HG03108 (cell line): ENCODE measurements around the gene DENND6A.
"Not testable (repeated sequence)": the region's sequence is repeated elsewhere in the genome, so short reads cannot be mapped to it uniquely, and the experiment has no call there.

ENCODE experiments used
- ATAC-seq: cut with Tn5 transposase; IDR thresholded peaks from one replicate; pipeline ENCODE4 v1.9.1; 2021; ENCODE audit warnings: moderate library complexity; ENCODE audit not compliant: unreplicated experiment

DENND6A gene

DNA sequence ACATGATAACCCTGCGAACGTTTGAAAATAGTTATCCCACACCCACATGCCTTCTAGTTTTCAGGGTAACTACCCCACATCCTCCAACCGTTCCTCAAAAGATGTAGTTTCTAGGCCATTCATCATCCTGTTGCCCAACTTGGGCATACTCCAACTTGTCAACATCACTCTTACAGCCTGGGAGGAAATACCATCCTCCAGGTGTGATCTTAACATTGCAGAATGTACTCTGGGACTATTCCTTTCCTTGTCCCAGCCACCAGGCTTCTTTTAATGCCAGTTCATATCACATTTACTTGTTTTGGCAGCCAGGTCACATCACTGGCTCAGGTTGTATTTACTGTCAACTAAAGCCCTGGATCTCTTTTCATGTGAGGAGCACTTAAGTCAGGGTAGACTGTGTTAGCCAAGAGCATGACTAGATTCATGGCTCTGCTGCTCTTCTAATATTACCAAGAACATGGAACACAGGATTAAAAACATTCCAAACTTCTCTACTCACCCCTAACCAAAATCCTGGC lies 4.0 kb upstream of the DENND6A start:
- ATAC-seq: no peak

DNA sequence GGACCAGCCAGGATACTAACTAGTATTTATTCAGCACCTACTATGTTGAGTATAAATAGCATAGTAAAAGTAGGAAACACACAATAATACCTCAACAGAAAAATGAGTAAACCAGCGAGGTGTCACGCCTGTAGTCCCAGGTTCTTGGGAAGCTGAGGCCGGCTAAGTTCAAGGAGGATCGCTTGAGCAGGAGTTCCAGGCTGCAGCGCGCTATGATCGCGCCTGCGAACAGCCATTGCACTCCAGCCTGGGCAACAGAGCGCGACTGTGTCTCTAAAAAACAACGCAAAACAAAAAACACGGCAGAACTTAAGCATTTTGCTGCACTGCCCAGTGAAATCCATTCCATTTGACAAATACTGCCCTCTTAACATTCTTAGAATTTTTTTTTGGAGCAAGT lies 1.3 kb upstream of the DENND6A start:
- no peak for ATAC-seq

DNA sequence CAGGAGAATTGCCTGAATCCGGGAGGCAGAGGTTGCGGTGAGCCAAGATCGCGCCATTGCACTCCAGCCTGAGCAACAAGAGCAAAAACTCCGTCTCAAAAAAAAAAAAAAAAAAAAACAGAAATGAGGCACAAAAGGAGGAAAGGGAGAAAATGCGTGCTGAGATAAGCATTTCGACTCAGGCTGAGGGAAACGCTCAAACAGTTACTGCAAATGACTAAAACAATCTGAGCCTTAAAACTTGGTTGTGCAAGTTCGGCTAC lies 813 bp downstream of the DENND6A start:
- not testable (repeated sequence) for ATAC-seq

GRCh38 chr3:57691411-57692132 lies 1.3 kb downstream of the DENND6A start:
- no peak for ATAC-seq

DNA sequence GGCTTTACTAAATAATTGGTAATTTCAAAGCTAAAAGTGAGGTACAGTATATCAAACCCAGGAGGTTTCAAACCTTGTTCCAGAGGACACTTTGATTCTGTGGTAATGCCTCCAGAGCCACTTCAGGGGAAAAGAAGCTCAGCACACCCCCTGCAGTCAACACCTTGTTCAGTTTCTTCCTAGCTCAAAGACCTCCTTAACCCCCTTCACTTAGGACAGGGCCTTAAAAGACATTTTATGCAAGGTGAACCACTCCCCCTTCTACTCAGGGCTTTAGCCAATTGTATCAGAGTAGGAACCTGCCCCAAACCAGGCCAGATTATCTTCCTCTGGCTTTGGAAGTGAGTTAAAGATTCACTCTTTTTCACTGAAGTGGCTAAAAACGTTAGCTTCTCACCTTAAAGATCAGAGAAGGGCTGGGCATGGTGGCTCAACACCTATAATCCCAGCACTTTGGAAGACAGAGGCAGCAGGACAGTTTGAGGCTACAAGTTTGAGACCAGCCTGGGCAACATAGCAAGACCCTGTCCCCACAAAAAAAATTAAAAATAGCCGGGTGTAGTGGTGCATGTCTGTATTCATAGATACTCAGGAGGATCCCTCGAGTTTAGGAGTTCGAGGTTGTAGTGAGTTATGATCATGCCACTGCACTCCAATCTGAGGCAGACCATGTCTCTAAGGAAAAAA lies 3.4 kb downstream of the DENND6A start:
- no peak for ATAC-seq

DNA sequence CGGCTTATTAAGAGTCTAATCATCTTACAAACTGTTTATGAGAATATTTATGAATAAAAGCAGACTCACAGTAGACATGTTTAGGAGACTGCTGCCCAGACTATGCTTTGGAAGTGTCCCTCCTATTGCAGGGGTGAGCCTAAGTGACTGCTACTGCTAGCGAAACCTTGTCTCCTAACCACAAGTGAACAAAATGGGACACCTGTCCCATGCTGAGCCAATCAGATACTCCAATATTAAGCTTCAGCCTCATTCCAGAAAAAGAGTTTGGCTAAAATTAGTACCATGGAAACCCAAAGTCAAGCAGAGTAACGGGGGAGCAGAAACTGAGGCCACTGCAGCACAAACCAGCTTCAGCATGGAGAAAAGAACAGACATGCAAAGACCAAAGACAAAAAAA lies 4.6 kb downstream of the DENND6A start:
- ATAC-seq: no peak

- no peak for ATAC-seq
Observed at GRCh38 chr3:57683286-57683685, 9.6 kb downstream of the DENND6A start.

GRCh38 chr3:57682284-57682683 lies 10.6 kb downstream of the DENND6A start:
- ATAC-seq: no peak

DNA sequence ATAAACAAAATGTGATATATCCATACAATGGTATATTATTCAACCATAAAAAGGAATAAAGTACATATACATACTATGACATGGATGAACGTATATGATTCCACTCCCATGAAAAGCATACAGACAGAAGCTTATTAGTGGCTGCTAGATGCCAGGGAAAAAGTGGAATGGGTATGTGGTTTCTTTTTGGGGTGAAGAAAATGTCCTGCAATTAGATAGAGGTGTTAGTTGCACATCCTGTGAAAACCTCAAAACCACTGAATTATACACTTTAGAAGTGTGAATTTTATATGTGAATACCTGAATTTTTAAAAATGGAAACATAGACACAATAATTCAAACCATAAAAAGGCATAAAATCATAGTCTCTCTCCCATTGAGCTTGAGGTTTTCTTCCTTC lies 11.2 kb downstream of the DENND6A start:
- ATAC-seq: no peak

- no peak for ATAC-seq
Observed at GRCh38 chr3:57680046-57680445, 12.8 kb downstream of the DENND6A start.

GRCh38 chr3:57675530-57675929 lies 17.3 kb downstream of the DENND6A start:
- no peak for ATAC-seq

DNA sequence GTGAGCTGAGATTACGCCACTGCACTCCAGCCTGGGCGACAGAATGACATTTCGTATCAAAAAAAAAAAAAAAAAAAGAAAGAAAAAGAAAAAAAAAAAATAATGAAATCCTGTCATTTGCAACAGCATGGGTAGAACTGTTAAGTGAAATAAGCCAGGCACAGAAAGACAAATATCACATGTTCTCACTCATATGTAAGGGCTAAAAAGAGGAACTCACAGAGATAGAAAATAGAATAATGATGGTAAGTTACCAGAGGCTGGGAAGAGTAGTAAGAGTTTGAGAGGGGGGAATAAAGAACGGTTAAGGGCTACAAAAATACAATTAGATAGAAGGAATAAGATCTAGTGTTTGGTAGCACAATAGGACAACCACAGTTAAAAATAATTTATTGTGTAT lies 19.7 kb downstream of the DENND6A start:
- no peak for ATAC-seq

GRCh38 chr3:57670543-57670942 lies 22.3 kb downstream of the DENND6A start:
- ATAC-seq: no peak

DNA sequence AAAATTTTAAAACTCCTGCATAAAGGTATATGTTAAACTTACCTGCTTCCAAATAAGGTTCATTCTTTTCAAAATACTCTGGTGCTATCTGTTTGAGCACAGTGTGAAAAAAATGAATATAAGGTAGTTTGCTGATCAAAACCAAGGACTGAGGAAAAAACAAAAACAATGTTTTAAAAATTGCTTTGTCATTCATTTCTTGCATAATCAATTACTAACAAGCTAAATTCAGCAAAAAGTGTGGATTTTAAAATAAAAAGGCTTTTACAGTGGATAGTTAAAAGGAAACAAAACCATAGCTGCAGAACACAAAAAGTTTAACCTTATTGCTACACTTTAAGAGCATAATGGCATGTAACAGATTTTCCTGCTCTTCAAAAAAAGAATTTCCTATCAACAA lies 31.5 kb downstream of the DENND6A start:
- ATAC-seq: no peak

- no peak for ATAC-seq
Observed at GRCh38 chr3:57659806-57660439, 33.0 kb downstream of the DENND6A start.

DNA sequence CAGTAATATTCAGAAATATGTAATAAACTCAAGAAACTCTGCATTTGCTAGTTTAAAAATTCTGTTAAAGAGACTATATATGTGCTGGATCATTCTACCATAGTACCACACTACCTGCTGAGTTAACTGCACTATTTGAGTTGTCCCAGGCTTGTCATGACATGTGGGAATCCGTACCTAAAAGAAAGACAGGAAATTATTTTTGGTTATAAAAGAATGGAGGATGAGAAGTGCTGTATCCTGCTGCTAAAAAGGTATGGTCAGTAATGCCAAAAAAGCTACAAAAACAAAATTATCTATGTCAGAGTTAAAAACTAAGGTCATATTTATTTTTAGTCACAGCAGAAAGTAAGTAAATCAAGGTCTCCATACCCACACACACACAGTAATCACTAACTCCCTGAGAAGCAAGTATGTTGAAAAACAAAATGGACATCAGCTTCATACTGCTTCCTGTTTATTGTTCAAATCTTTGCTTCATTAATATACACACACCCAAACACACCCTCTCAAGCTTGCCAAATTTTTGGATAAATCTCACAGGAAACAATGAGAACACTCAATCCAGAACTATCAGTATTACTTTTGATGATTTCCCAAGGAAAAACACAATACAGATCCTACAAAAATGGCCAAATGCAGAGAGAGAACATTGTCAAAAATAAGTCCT lies 33.7 kb downstream of the DENND6A start:
- ATAC-seq: no peak

GRCh38 chr3:57658536-57658935 lies 34.3 kb downstream of the DENND6A start:
- ATAC-seq: no peak

DNA sequence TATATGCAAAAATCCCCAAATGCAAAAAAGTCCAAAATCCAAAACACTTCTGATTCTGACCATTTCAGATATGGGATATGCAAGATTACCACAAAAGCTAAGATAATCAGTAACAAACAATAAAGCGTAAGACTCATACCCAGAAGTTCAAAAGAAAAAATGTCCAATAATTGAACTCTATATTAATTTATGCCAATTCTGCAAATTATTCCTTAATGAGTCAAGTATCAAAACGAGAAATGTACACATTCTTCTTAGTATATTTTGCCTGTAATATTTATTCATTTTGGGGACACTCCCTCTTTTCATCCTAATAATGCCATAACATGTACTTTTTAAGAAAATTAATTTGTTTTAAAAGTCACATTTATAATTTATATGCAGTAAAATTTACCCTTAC lies 37.1 kb downstream of the DENND6A start:
- ATAC-seq: no peak

GRCh38 chr3:57654267-57654666 lies 38.6 kb downstream of the DENND6A start:
- ATAC-seq: no peak

DNA sequence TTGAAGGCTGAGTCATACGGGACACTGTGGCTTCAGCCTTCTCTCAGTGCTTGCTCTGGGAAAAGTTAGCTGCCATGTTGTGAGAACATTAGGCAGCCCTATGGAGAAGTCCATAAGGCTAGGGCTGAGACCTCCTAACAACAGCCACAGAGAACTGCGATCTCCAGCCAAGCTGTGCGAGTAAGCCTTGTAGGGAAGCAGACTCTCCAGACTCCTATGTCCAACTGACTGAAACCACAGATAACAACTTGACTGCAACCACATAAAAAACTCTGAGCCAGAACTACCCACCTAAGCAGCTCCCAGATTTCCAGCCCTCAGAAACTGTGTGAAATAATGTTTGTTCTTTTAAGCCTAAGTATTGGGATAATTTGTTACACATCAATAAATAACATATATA lies 40.7 kb downstream of the DENND6A start:
- no peak for ATAC-seq

DNA sequence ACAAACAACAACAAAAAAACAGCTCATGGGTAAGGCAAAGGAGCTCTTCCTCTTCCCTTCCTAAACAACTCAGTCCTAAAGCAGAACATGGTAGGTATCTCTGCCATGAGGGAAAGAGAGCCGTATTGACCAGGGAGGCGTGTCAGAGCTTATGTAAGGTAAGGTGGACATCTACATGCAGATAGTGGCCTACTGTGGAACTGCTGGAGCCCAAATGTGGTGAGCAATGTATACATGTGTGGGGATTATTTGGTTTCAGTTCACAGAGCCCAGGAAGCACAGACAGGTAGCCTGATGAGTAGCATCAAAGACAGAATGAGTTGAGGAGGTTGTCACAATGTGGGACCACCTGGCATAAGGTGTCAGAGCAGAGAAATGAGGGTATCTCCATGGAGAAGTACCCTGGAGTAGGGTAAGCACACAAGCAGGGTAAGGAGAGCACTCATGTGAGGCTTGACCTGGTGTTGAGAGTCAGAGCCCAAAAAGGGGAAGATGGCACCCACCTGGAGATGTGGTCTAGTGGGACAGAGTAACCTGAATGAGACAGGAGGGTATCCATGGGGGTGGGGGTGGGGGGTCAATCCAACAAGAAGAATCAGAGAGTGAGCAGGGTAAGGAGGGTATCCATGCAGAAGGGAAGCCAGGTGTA lies 45.5 kb downstream of the DENND6A start:
- no peak for ATAC-seq
